ENCODE results near the gene GJA9. TPM values are rescaled to one million over a fixed set of nuclear protein-coding genes. Genes with fewer than 3 reads are reported as not detected.
"Not testable (repeated sequence)": the region's sequence is repeated elsewhere in the genome, so short reads cannot be mapped to it uniquely, and the experiment has no call there.

The GJA9 gene
- not detected in 2 replicates for total RNA-seq (2014; rRNA removed; shearing (Covaris generic))

- DNase-seq (ENCODE audit: low spot score): no peak
Measured at GRCh38 chr1:38881487-38881886, at the start of gene GJA9. Gene GJA9, minus strand, starts transcription at chr1:38881587. Its CDS starts 5,489 bp downstream, at chr1:38876098.

- DNase-seq (ENCODE audit: low spot score): peak; percentile 29
Measured at GRCh38 chr1:38929476-38929875, 48.1 kb upstream of the GJA9 start.

- DNase-seq (ENCODE audit: low spot score): no peak
Measured at GRCh38 chr1:38929054-38929453, 47.7 kb upstream of the GJA9 start.

GRCh38 chr1:38926091-38926490 lies 44.7 kb upstream of the GJA9 start:
- no peak for DNase-seq (ENCODE audit: low spot score)

GRCh38 chr1:38925391-38925790 lies 44.0 kb upstream of the GJA9 start:
- DNase-seq (ENCODE audit: low spot score): no peak

- DNase-seq (ENCODE audit: low spot score): no peak
Measured at GRCh38 chr1:38923607-38924006, 42.2 kb upstream of the GJA9 start.

- DNase-seq (ENCODE audit: low spot score): no peak
Measured at GRCh38 chr1:38919130-38919529, 37.7 kb upstream of the GJA9 start.

- no peak for DNase-seq (ENCODE audit: low spot score)
Measured at GRCh38 chr1:38918568-38918967, 37.2 kb upstream of the GJA9 start.

- no peak for DNase-seq (ENCODE audit: low spot score)
Measured at GRCh38 chr1:38917772-38918171, 36.4 kb upstream of the GJA9 start.

GRCh38 chr1:38917337-38917736 lies 36.0 kb upstream of the GJA9 start:
- DNase-seq (ENCODE audit: low spot score): no peak

- DNase-seq (ENCODE audit: low spot score): peak; percentile 27
Measured at GRCh38 chr1:38915352-38915948, 34.1 kb upstream of the GJA9 start.

- DNase-seq (ENCODE audit: low spot score): not testable (repeated sequence)
Measured at GRCh38 chr1:38914908-38915307, 33.5 kb upstream of the GJA9 start.

GRCh38 chr1:38908821-38909220 lies 27.4 kb upstream of the GJA9 start:
- no peak for DNase-seq (ENCODE audit: low spot score)

- DNase-seq (ENCODE audit: low spot score): no peak
Measured at GRCh38 chr1:38905985-38906384, 24.6 kb upstream of the GJA9 start.

GRCh38 chr1:38899560-38899959 lies 18.2 kb upstream of the GJA9 start:
- DNase-seq (ENCODE audit: low spot score): no peak

GRCh38 chr1:38898653-38899230 lies 17.4 kb upstream of the GJA9 start:
- no peak for DNase-seq (ENCODE audit: low spot score)

GRCh38 chr1:38896169-38896568 lies 14.8 kb upstream of the GJA9 start:
- DNase-seq (ENCODE audit: low spot score): no peak

GRCh38 chr1:38892976-38893375 lies 11.6 kb upstream of the GJA9 start:
- DNase-seq (ENCODE audit: low spot score): no peak

GRCh38 chr1:38891753-38892152 lies 10.4 kb upstream of the GJA9 start:
- no peak for DNase-seq (ENCODE audit: low spot score)

- no peak for DNase-seq (ENCODE audit: low spot score)
Measured at GRCh38 chr1:38889589-38889988, 8.2 kb upstream of the GJA9 start.

- DNase-seq (ENCODE audit: low spot score): no peak
Measured at GRCh38 chr1:38888423-38889333, 7.3 kb upstream of the GJA9 start.

GRCh38 chr1:38885092-38885491 lies 3.7 kb upstream of the GJA9 start:
- no peak for DNase-seq (ENCODE audit: low spot score)

GRCh38 chr1:38875811-38876210 lies 5.6 kb downstream of the GJA9 start:
- DNase-seq (ENCODE audit: low spot score): no peak
